SKM-1 treated with dmso at 0.1 percent for 144 hours (cell line): ENCODE results near the gene NTM.

Source experiments
- DNase-seq: peaks from one replicate; lab custom pipeline; 2025; ENCODE audit not compliant: unreplicated experiment; lab: John Stamatoyannopoulos, UW

NTM gene

DNA sequence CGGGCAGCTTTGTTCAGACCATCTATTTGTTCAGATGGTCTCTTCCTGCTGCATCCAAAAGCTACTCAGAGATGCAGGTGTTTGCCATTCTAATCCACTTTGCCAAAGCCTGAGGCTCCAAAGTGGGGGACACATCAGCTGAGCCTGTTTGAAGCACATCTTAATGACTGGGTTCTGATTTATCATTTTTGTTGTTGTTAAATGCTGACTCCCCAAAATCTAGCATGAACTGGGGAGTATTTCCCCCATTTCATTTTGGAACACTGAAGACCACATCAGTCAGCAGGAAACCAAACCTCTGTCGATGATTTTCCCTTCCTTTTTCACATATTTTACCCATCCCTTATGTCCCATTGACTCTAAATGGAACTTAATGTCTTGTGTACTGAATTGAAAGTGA is 262.6 kb downstream of the NTM start:
- no peak for DNase-seq

GRCh38 chr11:131633921-131634715 is 263.7 kb downstream of the NTM start:
- DNase-seq: no peak

- no peak for DNase-seq
Measured at GRCh38 chr11:131637469-131638175, 267.2 kb downstream of the NTM start.

- DNase-seq: no peak
Measured at GRCh38 chr11:131638889-131639288, 268.5 kb downstream of the NTM start.

DNA sequence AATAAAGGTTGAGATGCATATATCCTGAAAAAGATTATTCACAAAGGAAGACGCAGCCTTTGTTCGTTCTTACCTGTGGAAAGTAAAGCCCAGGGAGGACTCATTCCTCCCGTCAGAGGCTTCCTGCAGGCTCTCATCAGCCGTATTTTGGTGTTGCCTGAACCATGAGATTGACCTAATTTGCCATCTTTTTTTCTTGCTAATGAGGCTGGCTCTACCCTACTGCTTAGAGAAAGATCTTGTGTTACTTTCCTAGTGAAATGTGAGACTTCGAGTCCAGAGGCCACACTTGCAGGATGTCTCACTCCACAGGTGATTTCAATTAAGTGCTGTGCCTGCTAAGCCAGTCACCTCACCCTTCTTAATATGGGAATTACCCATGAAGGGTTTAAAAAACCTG is 269.9 kb downstream of the NTM start:
- DNase-seq: no peak

- DNase-seq: no peak
Measured at GRCh38 chr11:131642756-131643531, 272.5 kb downstream of the NTM start.

DNA sequence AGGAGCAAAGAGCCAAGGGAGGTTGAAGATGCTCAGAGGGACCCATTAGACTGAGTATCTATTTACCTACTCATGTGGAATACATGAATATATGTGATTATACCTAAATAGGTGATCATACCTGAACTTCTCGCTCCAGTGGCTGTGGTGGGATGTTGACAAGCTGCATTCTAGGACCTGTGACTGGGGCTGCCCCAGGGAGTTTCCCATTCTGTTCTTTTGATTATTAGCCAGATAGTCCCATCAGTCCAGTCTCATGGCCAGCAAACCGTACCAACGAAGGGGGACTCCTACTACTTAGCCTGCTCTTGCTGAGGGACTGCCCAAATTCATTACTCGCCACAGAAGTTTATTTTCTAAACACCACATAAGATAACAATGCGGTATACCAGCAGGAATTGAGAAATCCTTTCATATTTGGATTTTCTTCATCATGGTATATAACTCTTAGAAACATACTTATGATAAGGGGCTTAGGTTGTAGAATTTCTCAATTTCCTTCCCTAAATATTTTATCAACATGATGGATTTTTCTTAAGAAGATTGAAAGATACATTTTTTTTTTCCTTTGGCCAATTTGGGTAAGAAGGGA is 273.9 kb downstream of the NTM start:
- no peak for DNase-seq

DNA sequence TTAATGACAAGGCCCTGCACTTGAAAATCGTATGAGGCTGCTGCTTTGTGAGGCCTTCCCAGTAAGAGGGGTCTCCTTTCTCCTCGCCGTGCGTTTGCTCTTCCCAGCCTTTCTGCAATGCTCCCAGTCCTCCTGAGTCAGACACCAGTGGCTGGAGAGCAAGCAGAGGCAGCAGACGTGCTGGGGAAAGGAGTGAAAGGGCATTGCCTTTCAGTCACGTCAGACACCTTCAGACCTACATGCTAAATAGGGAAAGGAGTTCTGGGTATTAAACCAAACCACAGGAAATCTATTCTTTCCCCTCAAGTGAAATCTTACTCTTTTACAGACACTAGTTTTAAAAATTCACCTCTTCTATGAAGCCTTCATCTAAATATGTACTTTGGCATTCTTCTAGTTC is 274.8 kb downstream of the NTM start:
- no peak for DNase-seq

DNA sequence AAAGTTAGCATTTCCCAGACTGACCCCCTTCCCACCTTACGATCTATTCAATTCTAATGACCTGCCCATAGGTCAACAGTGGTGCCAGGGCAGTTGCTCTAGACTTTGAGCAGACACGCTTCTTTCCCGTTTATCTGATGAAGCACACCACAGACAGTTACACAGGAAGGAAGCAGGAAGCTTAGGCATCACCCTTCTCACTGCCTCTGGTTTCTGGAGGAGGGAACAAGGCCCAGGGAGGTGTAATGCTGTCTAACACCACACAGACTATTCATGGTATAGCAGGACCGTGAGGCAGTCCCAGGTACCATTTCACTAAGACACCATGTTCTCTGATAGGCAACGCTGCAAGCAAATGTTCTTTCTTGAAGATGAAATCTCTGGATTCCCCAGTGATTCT is 279.4 kb downstream of the NTM start:
- no peak for DNase-seq

GRCh38 chr11:131652231-131652630 is 281.8 kb downstream of the NTM start:
- DNase-seq: no peak

DNA sequence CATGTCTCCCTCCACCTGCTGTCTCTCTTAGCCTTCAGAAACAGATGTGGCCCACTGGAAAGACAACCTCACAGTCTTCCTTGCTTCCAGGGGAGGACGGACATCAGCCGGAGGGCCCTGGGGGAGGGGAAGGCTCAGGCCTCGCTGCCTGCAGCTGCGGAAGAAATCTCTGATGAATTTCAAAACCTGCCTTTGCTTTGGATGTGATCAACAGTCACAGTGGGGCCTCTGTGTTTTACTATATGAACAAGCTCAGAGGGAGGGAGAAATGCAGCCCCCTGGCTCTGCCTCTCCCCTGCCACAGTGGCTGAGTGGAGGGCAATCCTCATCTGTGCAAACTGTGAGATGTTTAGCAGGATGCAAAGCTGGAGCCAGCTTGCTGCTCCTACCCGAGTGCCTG is 282.8 kb downstream of the NTM start:
- DNase-seq: no peak

DNA sequence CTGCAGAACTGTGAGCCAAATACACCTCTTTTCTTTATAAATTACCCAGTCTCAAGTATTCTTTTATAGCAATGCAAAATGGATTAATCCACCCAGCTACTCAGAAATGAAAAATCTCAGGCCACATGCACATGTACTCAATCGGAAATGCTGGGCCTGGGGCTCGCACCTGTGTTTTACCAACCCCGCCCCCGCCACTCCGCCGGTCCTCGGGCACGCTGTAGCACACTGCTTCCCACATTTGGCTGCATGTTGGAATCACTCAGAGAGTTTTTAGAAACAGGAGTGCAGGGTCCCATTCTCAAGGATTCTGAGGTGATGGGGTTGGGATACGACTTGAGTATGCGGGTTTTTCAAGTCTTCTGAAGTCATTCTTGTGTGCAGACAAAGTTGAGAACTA is 284.4 kb downstream of the NTM start:
- no peak for DNase-seq

- DNase-seq: no peak
Measured at GRCh38 chr11:131656179-131656838, 285.9 kb downstream of the NTM start.

DNA sequence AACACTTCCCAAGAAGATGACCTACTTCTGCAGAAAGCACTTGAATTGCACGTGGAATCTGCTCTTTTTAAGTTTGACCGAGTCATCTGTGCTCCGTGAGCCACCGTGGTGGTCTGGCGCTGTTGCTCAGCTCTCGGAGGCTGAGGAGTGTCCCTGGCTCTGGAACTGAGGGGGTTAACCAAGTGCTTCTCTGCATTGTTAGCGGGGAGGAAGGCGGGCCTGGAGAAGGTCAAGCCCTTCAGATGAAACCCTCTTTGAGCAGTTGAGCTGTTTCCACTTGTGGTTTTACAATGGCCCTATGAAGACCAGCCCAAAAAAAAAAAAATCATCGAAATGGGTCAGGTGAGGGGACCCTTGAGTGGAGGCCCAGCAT is 286.4 kb downstream of the NTM start:
- DNase-seq: no peak

DNA sequence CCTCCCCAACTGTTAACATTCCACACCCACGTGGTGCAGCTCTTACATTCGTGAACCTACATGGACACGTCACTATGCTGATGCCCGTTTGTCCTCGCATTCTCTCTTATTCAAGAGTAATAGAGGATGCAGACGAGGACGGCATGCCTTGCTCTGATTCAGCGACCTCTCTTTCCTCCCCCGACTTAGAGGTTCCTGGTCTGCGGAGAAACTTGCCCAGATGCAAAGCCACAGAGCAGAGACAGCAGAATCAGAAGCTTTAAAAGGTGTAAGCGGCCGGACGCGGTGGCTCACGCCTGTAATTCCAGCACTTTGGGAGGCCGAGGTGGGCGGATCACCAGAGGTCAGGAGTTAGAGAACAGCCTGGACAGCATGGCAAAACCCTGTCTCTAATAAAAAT is 288.0 kb downstream of the NTM start:
- DNase-seq: no peak

- DNase-seq: peak; percentile 48
Measured at GRCh38 chr11:131658952-131659351, 288.5 kb downstream of the NTM start.

DNA sequence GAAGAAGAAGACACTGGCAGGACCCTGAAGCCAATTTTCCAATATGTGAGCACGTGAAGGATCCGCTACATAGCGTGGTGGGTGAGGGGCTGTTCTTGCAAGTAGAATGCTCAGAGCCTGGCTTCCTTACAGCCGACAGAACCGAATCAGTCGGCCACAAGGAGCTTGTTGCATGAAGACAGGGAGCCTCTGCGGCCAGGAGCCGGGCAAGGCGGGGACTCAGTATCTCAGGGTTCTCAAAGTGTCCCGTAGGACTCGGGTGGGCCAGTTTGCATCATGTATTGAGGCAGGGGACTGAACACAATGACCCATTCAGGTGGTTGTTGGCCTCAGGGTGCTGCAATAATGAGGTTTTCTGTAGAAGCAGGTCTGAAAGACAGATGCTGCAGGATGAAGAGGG is 289.5 kb downstream of the NTM start:
- DNase-seq: no peak

DNA sequence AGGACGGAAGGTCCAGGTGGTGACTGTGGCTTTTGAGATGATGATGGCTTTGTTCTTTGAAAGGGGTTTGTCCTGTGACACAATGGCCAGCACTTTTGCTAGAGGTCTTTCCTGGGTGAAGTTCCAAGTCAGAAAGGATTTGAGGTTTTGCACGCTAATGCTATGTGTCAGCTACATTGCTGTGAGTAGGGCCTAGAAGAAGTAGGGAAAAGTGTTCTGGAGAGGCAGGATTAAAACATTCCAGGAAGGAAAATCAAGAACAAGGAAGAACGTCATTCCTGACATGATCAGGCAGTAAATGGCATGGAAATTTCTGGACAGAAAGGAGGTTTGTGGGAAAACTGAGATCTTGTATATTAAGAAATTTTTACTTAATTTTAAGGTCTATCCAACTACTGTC is 290.7 kb downstream of the NTM start:
- no peak for DNase-seq

- no peak for DNase-seq
Measured at GRCh38 chr11:131662317-131662972, 292.0 kb downstream of the NTM start.

DNA sequence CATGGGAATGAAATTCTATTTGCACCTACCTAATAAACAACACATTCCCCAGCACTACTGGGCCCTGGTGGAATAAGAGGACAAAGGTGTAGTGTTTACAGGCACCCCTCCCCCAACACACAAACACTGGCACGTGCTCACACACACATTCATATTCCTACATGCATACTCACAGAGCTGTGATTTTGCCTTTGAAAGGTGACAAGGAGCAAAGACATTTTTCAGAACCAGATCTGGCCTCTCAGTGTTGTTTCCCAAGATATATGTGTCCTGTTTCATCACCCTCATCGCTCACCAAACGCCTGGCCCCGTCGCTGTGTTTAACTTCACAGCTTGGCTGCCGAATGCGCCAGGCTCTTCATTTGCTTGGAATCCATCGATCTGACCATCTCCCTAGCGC is 292.6 kb downstream of the NTM start:
- DNase-seq: no peak
